Measurements from ENCODE around the gene MTCH1. TPM values are rescaled to one million over a fixed set of nuclear protein-coding genes. Genes with fewer than 3 reads are reported as not detected.

Gene MTCH1
- total and polyA plus RNA-seq, 8 donors: 145 to 192 (median 164) TPM

DNA sequence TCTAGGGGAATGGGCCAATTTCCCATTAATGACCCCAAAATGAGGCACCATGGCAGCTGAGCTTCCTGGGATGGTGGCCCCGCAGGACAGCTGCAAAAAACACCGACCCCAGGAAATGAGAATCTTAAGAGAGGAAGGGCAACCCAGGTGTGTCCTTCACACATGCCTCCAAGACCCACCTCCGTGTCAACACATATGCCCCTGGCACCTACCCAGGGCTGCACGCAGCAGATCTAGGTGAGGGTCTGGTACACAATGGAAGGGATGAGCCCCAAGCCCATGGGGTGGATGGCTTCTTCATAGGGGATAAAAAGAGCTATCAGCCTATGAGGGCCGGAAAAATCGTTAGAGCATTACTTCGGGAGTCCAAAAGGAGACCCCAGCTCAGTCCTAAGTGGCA, 9.5 kb downstream of the MTCH1 start:
- intact Hi-C loops (cut with DNase I): no loop called here
- H3K36me3 ChIP-seq: peaks cover 0 to 99% of the 10 kb centered on the region in 2 donors

DNA sequence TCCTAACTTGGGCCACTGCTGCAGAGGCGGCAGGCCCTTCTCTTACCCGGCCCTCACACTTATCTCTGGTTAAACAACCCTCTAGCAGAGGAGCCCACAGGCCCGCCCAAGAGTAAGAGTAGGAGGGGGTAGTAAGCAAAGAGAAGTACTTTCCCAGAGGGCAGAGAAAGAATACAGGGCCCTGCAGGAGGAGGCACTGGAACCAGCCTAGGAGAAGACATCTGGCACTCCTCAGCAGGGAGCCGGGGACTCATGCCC, 10.1 kb downstream of the MTCH1 start:
- DNase-seq (no peak), ATAC-seq (peak; percentile 71)
- TF ChIP-seq, protein P1, sequence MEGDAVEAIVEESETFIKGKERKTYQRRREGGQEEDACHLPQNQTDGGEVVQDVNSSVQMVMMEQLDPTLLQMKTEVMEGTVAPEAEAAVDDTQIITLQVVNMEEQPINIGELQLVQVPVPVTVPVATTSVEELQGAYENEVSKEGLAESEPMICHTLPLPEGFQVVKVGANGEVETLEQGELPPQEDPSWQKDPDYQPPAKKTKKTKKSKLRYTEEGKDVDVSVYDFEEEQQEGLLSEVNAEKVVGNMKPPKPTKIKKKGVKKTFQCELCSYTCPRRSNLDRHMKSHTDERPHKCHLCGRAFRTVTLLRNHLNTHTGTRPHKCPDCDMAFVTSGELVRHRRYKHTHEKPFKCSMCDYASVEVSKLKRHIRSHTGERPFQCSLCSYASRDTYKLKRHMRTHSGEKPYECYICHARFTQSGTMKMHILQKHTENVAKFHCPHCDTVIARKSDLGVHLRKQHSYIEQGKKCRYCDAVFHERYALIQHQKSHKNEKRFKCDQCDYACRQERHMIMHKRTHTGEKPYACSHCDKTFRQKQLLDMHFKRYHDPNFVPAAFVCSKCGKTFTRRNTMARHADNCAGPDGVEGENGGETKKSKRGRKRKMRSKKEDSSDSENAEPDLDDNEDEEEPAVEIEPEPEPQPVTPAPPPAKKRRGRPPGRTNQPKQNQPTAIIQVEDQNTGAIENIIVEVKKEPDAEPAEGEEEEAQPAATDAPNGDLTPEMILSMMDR (IDR thresholded peaks at IDR 0.05): no peak
- Histone ChIP-seq H3K27ac (no peak overlapping the region), H3K4me3 (no peak overlapping the region), H3K4me1 (peaks cover 0 to 22% of the 10 kb centered on the region in 2 donors), H3K27me3 (no peaks in the 10 kb centered on the region), H3K9me3 (no peaks in the 10 kb centered on the region), H3K36me3 (peaks cover 0 to 99% of the 10 kb centered on the region in 2 donors)
- intact Hi-C loops (cut with DNase I): no loop called here

More for the DNA sequence above, 9.5 kb downstream of the MTCH1 start:
- Histone ChIP-seq H3K27me3 (no peaks in the 10 kb centered on the region), H3K4me3 (no peak overlapping the region), H3K27ac (no peak overlapping the region), H3K9me3 (no peaks in the 10 kb centered on the region), H3K4me1 (peaks cover 0 to 28% of the 10 kb centered on the region in 2 donors)
- no peak for DNase-seq
- no peak for ATAC-seq
- TF ChIP-seq, protein P1 (IDR thresholded peaks at IDR 0.05): no peak

DNA sequence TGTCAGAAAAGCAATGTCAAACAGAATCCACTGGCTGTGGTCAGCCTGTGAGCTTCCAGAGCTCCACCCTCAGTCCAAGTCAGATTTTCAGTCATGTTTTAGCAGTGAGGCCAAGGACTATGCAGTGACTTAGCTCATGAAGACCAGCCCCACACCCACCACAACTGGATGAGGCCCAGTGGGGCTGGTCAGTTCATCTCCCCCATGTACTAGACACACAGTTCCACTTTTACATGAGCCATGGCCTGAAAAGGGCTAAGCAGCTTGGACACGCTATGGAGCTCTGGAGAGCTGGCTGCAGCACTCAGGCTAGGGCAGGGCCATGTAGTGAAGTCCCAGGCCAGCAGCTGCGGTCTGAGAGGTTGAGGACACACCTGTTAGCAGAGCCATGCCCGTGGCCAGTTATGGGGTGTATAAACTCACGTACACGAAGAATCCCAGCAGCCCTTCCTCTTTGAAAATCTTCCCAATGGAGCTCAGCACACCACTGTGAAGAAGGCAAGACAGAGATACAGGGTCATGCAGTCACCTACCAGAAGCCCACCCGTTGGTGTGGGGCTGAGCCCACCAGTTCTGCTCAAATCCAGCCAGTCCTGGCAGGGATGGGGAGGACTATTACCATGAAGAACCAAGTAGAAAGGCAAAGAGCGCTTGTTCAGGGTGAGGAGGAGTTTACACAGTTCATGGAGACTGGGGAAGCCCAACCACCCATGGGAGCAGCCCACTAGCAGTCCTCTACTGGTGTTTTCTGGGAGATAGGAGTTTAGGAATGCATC, 10.6 kb downstream of the MTCH1 start:
- no peak for DNase-seq
- Histone ChIP-seq H3K9me3 (no peaks in the 10 kb centered on the region), H3K4me1 (peaks cover 0 to 17% of the 10 kb centered on the region in 2 donors), H3K36me3 (peaks cover under 1 to 99% of the 10 kb centered on the region in 2 donors), H3K4me3 (no peak overlapping the region), H3K27me3 (no peaks in the 10 kb centered on the region), H3K27ac (no peak overlapping the region)
- TF ChIP-seq, protein P1 (IDR thresholded peaks at IDR 0.05): no peak
- intact Hi-C loops (cut with DNase I): no loop called here
- no peak for ATAC-seq

DNA sequence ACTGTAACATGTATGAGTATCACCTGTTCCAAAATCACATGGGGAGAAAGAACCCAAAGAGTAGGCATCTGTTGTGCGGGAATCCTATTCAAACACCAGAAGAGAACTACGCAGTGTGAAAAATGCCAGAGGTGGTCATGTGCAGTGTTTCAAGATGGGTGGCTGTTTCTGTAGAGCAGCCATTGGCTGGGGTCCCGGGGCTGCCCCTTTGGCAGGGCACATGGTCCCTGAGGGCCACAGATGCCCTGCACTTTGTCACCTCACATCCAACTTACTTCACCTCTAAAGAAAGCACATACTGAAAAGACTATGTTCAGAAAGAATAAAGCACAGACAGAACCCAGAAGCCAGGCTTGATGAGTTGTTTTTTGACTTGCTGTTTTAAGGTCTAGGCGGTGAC, 12.3 kb downstream of the MTCH1 start:
- intact Hi-C loops (cut with DNase I): no loop called here
- Histone ChIP-seq H3K4me1 (peaks cover 0 to under 1% of the 10 kb centered on the region in 2 donors), H3K4me3 (no peak overlapping the region), H3K27ac (no peak overlapping the region), H3K36me3 (peaks cover 6 to 100% of the 10 kb centered on the region in 2 donors), H3K27me3 (no peaks in the 10 kb centered on the region), H3K9me3 (no peaks in the 10 kb centered on the region)
- TF ChIP-seq, protein P1 (IDR thresholded peaks at IDR 0.05): no peak
- DNase-seq (no peak), ATAC-seq (no peak)

DNA sequence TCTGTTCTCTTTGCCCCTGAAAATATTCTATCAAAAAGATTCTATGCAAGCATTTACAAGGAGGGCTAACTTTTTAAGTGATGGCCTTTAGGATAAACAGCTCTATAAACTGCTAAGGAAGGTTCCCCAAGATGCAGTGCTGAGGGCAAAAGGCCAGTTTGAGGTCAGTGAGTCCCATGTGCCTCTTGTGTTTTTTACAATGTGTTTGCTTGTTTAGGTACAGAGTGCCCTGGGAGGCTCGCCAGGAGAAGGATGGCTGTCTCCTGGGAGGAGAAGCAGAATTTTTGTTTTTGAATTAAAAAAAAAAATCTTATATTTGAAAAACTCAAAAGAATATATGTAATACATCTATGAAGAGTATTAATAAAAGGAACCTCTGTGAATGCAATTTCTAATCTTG, 12.8 kb downstream of the MTCH1 start:
- H3K9me3 ChIP-seq: no peaks in the 10 kb centered on the region
- peaks cover 6 to 100% of the 10 kb centered on the region in 2 donors for H3K36me3 ChIP-seq
- ATAC-seq (no peak), DNase-seq (no peak)
- H3K4me3 ChIP-seq: no peak overlapping the region
- H3K4me1 ChIP-seq: no peaks in the 10 kb centered on the region
- intact Hi-C loops (cut with DNase I): no loop called here
- TF ChIP-seq, protein P1 (IDR thresholded peaks at IDR 0.05): no peak
- no peak overlapping the region for H3K27ac ChIP-seq
- no peaks in the 10 kb centered on the region for H3K27me3 ChIP-seq
